ENCODE measurements around the gene NUDT16L1.

The NUDT16L1 gene

DNA sequence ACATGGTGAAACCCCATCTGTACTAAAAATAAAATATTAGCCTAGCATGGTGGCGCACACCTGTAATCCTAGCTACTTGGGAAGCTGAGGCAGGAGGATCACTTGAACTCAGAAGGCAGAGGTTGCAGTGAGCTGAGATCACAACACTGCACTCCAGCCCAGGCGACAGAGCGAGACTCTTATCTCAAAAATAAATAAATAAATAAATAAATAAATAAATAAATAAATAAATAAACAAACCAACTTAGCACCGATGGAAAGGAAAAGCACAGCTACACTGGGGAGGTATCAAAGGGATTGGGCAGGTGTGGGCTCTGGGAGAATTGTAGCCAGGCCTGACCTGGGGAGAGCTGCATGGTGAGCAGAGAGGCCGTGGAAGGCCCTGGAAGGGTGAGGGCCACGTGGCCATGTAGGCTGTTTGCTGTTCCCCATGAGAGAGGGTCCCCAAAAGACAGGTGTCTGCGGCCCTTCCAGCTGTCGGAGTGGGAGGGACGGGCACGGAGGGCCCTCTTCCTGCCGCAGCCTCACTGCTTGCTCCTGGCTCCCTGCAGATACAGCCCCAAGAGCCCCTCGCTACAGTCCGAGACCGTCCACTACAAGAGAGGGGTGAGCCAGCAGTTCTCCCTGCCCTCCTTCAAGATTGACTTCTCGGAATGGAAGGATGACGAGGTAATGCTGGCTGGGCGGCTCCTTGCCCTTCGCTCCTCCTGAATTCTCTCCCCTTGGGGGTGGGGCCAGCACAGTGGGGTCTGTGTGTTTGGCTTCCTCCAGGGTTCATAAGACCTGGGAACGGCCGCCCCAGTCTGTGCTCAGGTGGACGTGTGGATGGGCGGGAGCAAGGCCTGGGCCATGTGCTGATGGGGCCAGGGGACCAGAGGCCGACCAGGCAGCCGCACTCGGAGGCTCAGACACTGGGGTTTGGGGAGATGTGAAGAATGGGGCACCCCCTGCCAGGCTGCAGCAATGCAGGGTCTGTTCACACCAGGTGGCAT is 36.4 kb upstream of the NUDT16L1 start:
- no peak for FAIRE-seq
- TF ChIP-seq POLR2A (IDR thresholded peaks at IDR 0.05; ENCODE audit: low read depth, low read length), result no peak
- no peak for DNase-seq (ENCODE audit: insufficient read length, low spot score)

DNA sequence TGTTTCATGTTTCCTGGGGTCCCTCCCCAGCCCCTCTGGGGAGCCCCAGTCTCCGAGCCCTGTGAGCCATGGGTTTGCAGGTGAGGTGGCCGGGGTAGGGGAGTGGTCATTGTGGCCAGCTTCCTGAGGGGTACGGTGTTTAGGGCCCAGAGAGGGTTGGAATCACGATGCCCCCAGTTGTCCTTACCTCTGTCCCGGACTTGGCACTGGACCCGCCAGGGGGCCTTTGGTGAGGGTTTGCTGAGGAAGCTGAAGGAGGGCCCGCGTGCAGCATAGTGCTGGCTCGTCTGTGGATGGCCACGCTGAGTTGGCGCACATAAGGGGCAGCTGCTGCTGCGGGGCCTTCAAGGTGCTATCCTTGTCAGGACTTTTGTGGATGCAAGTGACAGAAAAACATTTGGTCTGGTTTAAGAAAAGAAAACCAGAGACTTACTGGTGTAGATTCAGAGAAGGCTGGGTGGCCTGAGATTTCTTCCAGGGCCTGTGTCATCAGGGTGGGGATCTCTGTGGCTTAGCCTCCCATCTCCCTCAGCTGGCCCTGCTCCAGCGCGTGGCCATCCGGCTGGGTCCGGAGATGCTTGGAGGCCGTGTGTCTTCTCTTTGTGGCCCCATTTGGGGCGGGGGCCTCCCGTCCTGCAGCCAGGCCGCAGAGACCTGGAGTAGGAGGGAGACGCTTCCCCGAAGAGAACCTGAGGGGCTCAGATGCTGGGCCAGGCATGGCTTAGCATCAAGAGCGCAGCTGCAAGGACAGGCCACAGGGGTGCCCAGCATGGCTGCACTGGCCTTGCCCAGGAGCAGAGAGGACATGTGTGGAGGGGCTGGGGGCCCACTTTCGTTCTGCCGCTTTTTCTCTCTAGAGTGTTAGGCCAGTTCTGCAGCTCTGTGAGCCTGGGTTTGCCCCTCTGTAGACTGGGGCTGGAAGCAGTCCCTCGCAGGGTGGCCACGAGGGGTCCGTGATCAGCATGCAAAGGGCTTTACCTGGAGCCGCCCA is 33.7 kb upstream of the NUDT16L1 start:
- TF ChIP-seq POLR2A (IDR thresholded peaks at IDR 0.05; ENCODE audit: low read depth, low read length), result no peak
- FAIRE-seq, result no peak
- no peak for DNase-seq (ENCODE audit: insufficient read length, low spot score)

DNA sequence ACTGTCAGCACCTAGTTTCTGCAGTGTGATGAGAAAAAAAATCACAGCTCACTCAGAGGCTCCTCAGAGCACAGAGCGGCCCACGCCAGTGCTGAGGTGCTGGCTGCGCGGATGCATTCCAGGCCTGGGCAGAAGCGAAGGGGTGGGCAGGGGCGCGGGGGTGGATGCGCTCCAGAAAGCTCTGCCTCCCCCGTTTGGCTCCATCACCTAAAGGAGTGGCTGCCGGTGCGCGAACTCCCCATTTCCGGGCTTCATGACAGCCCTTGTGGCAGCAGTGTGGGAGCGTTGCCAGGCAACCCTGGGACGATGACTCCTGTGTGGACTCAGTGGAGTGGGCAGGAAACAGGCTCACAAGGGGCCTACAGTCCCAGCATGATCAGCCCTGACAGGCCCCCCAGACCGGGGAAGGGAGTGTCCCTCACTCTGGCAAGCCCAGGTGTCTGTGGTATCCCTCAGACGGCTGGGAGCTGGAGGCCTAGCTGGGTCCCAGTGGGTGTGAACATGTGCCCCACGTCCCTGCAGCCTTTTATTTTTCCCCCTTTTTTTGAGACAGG is 32.8 kb upstream of the NUDT16L1 start:
- FAIRE-seq (no peak), DNase-seq (ENCODE audit: insufficient read length, low spot score) (no peak)
- TF ChIP-seq POLR2A (IDR thresholded peaks at IDR 0.05; ENCODE audit: low read depth, low read length), result no peak

DNA sequence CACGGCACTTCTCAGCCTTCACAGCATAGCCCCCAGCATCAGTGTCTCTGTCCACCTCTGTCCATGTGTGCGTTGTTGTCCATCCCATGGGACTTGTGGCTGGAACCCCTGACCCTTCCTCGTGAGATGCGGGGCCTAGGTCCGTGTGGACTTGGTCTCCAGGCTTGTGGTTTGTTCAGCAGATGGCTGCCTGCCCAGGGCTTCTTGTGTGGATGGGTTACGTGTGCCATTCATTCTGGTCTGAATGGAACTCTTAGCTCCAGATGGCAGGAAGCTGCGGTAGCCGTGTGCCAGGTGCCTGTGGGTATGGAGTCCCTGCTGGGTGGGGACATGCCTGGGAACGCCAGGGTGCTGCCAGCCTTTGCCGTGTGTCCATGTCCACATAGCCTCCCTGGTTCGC is 31.7 kb upstream of the NUDT16L1 start:
- TF ChIP-seq POLR2A (IDR thresholded peaks at IDR 0.05; ENCODE audit: low read depth, low read length), result no peak
- DNase-seq (ENCODE audit: insufficient read length, low spot score) (no peak), FAIRE-seq (no peak)

DNA sequence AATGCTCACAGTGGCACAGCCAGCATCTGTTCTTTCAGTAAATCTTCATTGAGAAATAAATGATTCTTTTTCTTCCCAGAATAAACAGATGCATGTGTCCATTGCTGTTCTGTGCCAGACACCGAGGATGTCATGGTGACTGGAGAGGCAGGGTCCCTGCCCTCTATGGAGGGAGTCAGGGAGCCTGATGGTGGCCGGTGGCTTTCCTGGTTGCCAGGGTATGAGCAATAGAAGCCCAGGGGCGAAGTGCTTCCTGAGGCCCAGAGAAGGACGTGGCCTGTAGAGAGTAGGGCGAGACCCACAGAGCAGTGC is 29.9 kb upstream of the NUDT16L1 start:
- FAIRE-seq, result no peak
- DNase-seq (ENCODE audit: insufficient read length, low spot score), result no peak
- TF ChIP-seq POLR2A (IDR thresholded peaks at IDR 0.05; ENCODE audit: low read depth, low read length), result no peak

DNA sequence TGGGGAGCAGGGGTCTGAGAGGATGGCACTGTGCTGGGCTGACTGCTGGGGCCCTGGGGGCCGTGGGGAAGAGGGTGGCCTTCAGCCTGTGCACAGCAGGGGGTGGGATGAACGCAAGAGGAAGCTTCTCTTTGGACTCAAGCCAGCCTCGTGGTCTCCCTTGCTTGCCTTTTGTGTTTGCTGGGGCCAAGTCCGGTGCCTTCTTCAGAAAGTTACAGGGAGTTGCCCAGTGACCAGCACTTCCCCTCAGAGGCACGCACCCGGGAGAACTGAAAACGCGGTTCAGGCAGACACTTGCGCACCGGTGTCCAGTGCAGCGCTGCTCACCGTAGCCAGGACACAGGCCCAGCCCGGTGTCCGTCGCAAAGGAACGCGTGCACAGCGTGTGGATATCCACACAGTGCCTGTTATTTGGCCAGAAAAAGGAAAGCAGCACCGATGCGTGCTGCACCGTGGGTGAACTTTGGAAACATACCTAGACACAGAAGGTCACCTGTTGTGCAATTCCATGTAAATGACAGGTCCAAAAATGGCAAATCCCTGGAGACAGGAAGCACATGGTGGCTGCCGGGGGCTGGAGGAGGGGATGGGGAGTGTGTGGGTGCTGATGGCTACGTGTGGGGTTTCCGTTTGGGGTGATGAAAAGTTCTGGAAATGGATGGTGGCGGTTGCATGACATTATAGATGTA is 29.4 kb upstream of the NUDT16L1 start:
- no peak for TF ChIP-seq POLR2A (IDR thresholded peaks at IDR 0.05; ENCODE audit: low read depth, low read length)
- DNase-seq (ENCODE audit: insufficient read length, low spot score) (no peak), FAIRE-seq (no peak)

DNA sequence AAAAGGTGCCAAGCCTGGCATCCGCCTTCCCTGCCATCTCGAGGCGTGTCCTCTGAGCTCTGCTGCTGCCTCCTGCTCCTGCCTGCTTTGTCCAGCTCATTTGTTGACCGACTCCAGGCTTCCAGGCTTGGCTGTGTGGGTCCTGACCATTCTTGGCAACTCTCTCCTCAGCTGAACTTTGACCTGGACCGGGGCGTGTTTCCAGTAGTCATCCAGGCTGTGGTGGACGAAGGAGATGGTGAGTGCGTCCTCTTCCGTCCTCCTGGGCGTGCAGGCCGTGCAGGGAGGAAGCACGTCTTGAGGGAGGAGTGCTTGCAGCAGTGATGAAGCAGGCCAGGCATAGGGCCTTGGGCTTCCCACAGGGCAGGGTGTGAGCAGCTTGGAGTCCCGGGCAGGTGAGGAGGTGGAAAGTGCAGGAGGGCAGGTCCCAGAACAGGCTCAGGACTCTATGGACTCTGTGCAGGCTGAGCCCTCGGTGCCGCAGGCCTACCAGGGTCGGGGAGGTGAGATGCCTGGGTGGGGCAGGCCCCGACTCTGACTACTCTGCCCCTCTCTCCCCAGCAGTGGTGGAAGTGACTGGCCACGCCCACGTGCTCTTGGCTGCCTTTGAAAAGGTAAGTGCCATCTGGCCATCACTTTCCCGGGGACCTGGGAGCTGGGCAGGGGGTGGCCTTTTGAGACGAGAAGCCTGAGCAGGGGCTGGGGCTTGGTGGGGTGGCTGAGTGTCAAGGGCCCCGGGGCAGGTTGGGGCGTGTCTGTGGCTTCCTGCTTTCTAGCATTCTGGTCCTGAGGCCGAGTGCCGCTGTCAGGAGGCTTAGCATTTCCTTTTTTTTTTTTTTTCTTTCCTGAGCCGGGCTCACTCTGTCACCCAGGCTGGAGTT is 28.6 kb upstream of the NUDT16L1 start:
- TF ChIP-seq POLR2A (IDR thresholded peaks at IDR 0.05; ENCODE audit: low read depth, low read length), result no peak
- DNase-seq (ENCODE audit: insufficient read length, low spot score) (no peak), FAIRE-seq (no peak)

DNA sequence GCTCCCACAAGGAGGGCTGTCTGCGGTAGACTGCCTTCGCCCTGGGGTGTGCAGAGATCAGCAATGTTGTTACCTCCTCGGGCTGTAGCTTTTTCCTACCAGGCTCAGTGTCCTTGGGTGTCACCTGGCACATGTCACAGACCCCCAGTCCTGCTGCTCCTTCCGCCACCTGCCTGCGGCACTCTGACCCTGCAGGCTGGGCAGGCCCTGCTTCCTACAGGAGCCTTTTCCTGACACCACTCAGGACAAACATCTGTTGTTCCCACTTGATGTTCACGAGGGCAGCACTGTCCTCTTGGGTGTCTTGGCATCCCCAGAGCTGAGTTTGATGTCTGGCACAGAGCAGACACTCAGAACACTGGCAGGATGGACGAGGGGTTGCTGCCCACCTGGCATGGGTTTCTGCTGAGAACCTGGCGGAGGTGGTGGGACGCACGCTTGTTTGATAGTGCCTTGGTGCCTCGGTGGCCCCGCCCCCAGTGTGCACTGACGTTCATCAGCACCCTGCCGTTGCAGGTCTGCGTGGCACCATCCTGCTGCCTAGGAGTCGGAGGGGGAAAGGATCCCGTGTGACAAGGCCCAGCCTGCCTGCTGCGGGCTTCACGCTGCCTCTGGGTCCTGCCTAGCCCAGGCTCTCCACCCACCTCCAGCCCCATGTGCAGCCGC is 26.7 kb upstream of the NUDT16L1 start:
- DNase-seq (ENCODE audit: insufficient read length, low spot score) (no peak), FAIRE-seq (no peak)
- TF ChIP-seq POLR2A (IDR thresholded peaks at IDR 0.05; ENCODE audit: low read depth, low read length), result no peak

DNA sequence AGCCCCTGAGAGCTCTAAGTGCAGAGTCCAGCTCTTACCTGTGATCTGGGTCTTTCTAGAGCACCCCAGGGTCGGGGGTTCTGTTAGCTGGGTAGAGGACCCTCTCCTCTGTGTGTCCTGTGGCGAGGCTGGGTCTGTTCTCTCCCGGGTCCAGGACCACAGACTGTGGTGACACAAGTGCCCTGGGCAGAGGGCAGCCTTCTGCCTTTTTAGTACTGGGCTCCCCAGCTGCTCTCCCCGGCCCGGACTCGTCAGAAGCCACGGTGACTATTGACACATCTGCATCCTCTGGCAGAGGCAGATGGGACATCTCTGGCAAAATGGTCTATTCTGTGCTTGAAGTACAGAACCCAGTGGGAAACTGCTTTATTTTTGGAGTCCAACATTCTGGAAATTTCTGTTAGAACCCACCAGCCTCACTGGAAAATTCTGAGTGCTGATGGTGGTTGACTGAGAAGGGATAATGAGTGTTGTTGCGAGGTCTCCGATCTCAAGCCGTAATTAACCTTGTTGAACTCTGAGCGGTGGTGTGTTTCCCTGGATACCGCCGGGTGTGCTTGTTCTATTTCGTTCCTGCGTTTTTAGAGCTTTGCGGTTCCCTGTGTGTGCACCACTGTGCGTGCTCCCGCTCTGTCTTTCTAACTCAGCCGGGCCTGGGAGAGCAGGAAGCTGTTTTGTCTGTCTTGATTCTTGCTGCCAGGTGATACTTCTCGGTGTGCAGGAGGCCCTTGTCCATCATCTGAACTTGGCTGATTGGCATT is 26.0 kb upstream of the NUDT16L1 start:
- FAIRE-seq (no peak), DNase-seq (ENCODE audit: insufficient read length, low spot score) (no peak)
- no peak for TF ChIP-seq POLR2A (IDR thresholded peaks at IDR 0.05; ENCODE audit: low read depth, low read length)

DNA sequence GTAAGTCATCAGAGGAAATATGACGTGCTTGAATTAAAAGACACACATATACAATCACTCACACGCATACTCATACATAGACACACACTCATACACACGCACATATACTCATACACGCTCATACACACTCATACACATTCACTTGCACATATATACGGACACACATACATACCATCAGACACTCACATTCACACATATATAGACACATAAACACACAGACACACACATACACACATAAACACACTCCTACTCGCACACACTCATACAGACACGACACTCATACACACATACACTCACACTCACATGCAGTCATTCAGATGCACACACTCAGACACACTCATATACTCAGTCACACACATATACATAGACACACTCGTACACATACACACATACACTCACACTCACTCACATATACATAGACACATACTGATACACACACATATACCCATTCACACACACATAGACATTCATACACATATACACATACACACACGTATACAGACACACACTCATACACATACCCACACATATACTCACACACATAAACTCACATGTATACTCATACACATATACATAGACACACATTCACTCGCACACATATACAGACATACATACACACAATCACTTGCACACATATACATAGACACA is 24.9 kb upstream of the NUDT16L1 start:
- no peak for DNase-seq (ENCODE audit: insufficient read length, low spot score)
- no peak for FAIRE-seq
- TF ChIP-seq POLR2A (IDR thresholded peaks at IDR 0.05; ENCODE audit: low read depth, low read length), result no peak

DNA sequence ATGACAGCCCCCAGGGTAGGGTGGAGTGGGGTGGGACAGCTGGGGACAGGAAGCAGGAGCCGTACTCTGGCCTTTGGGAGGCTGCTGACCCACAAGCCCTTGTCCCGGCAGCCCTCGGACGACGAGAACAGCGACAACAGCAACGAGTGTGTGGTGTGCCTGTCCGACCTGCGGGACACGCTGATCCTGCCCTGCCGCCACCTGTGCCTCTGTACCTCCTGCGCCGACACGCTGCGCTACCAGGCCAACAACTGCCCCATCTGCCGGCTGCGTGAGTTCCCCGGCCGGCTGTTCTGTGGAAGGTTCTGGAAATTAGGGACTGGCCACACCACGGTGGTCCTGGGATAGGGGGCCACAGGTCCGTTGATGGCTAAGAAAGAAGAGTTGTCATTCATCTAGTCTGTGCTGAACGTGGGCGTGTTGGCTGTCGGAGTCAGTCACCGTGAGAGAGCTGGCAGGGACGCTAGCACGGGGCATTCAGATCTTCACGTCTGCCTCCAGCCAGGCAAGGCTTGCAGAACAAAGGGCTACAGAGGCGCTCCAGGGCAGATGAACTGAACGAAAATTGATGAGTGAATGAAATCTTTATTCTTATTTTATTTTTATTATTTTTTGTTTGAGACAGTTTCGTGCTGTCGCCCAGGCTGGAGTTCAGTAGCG is 19.8 kb upstream of the NUDT16L1 start:
- DNase-seq (ENCODE audit: insufficient read length, low spot score), result no peak
- no peak for FAIRE-seq
- TF ChIP-seq POLR2A (IDR thresholded peaks at IDR 0.05; ENCODE audit: low read depth, low read length), result no peak

All from H54 (cell line).